DMS53 treated with DMSO at 0.1 percent for 48 hours (cell line): ENCODE results near the gene FBXW12.
A peak's percentile ranks its signal among the peaks of the same experiment; 100 is the strongest.

Experiments
- DNase-seq: peaks from one replicate; lab custom pipeline; 2025; ENCODE audit not compliant: unreplicated experiment; lab: John Stamatoyannopoulos, UW

FBXW12 gene

DNA sequence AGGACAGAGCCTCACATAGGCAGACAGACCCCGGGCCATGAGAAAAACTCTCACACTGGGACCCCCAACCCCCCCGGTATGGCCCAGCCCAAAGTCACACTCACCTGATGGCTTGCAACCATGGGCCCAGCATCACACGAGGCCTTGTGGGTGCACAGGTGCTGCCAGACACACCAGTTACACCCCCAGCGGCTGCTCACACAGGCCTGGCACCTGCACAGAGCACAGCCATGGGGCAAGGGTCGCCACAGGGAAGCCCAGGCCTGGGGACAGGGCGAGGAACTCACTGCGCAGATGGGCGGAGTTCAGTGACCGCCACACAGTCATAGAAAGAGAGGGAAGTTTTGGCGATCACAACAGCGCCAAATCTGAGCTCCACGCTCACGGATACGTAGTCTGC, 48.5 kb downstream of the FBXW12 start:
- no peak for DNase-seq

DNA sequence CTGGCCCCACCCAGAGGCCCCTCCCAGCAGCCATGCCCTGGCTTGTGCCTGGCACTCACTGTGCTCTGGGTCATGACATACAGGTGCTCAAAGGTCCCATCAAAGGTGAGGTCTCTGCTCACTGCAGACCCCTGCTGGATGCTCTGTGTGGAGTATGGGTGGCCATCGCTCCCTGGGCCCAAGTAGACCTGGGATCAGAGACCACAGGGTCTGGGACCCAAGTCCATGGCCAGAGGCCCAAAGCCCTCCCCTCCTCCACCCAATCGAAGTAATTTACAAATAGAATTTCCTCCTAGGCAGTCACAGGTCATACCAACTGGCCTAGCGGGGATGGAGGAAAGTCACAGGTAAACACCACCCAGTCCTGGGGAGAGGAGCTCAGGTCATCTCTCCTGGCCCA, 50.3 kb downstream of the FBXW12 start:
- DNase-seq, result no peak

DNA sequence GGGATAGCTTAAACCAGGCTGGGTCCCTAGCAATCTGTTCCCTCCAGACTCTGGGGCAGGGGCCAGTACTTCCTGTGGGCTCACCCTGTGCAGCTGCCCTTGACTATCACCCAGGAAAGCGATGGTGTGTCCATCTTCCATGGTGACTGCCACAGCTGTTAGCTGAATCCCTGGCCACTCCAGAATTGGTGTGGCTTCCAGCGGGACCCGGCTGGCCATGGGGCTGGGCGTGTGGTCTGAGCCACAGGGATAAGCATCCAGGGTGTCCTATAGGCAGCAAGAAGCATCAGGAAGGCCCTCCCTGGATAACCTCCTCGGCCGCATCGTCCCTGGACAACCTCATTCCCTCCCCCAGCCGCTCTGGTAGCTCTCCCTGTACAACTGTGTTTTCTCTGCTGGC, 50.7 kb downstream of the FBXW12 start:
- no peak for DNase-seq

DNA sequence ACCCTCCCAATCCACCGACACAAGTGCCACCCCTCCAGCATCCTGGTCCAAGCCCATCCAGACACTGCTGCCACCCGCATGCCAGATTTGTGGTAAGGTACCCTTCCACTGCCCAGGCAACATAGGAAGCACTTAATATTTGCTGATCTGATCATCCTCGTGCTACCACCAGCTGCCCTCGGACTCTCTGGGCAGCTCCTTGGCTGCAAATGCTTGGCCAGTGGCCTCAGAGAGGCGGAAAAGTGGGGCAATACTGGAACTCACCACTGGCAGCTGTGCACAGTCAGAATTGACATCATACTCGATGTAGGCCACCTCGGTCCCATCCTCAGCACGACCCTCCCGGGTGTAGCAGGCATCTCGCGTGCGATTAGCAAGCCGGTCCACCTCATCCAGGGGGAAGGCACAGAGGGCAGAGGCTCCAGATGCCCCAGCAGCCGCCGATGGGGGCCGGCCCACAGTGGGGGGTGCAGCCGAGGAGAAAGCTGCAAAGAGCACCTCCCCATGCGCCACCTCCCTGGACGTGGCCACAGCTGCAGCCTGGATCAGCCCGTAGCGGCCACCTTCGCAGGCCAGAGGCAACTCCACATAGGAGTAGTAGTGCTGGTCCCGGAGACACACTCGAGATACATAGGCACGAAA, 51.3 kb downstream of the FBXW12 start:
- DNase-seq, result no peak

DNA sequence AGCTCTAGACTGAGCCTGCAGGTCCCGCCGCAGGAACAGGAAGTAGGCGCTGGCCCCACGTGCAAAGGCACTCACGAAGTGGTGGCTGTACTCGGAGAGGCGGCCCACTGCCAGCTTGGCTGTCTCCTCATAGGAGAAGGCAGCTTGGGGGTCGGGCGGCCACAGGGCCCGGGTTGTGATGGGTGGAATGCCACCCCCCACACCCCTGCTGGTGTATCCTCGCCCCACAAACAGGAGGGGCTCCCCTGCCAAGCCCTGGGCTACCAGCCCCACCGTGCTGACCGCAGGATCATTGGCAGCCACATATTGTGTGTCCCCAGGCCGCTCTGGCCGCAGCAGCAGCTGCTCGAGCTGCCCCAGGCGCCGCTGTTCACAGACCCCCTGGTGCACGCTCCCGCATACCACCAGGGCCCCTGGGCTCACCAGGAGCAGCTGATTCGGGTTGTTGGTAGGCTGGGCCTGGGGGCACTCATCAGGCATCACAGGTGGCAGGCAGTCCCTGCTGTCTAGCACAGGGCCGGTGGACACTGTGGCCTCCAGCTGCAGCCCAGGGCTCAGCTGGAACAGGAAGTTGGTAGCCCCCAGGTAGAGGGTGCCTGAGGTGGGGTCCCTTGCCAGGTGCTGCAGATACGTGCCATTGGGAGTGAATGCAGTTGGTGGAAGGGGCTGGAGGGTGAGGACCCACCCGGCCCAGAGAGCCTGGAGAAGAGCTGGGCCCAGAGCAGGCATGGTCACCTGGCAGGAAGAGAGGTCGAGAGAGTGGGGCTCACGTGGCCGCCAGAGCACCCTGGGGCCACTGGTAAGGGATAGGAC, 52.1 kb downstream of the FBXW12 start:
- DNase-seq, result no peak

DNA sequence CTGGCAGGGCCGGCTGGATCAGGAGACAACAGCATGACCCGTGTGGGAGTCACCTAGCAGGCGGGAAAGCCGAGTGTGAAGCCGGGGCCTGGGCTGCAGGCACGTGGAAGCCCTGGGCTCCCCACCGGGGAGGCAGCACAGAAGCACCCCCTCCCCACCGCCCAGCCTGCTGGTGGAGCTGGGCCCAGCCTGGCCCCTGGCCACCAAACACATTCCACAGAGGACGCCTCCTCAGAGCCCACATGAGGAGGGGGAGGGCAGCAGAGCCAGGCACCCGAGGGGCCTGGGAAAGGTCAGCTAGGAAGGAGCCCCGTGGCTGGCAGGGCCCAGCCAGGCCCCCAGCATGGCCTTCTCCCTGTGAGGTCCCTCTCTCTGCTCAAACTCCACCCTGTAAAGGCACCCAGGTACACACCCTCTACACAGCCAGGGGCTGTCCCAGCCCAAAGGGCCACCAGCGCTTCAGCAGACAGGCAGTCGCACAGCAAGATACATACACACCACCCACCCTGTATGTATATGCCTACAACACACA, 53.3 kb downstream of the FBXW12 start:
- DNase-seq, result no peak

DNA sequence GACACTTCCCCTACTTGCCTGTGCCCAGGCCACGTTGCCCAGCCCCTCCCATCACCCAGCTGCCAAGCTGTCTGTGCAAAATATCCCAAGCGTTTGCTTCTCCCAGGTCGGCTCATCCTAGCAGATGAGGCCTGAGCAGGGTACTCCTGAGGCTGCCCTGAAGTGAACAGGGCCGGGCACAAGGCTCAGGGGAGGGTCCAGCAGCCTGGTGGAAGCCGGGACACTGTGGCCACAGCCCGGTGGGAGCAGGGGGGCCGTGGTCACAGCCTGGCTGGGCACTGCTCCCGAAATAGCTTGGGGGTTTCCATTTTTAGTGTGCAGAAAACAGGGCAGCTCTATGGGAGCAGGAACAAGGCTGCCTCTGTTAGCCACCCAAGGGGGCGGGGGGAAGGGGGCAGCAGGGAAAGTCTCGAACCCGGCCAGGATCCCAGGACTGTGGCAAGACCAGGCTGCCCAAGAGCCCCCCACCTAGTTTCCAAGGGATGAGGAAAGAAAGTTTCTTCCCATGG, 54.4 kb downstream of the FBXW12 start:
- no peak for DNase-seq

DNA sequence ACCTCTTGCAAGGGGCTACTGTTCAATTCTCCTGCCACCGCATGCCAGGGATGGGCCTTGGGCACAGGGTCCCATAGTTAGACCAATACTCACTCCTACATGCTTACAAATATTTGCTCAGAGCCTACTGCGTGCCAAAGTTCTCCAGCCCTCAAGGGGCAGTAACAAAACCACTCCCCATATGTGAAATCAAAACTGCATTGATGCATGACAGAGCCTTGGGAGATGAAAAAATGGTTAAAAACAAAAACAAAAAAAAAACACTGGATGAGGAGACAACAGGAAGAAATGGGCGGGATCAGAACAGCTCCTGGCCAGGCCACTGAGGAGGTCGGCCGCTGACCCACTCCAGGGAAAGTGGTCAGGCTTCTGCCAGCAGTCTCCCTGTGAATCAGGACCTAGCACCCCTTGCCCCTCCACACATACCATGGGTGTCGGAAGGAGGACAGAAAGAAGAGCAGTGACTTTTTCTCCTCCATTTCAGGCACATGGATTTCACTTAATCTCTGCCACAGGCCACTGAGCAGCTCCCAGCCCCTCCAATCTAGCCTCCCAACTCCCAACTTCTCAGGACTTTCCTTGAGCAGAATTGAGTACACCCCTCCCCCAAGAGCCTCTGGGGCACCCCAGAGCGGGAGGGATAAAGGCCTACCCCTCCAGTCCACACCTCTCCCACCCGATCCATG, 55.1 kb downstream of the FBXW12 start:
- DNase-seq, result no peak

DNA sequence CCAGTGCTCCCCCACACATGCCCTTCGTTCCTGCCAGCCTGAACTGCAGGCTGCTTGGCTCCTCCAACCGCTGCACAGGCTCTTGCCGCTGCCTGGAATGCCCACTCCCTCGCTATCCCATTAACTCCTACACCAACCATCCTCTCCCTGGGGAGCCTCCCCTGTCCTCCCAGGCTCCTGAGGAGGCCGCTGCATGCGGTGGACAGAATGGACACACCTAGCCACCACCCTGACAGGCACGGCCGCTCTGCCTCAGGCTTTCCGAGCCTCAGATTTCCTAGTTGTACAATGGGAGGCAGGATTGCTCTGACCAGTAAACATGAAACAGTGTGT, 55.6 kb downstream of the FBXW12 start:
- no peak for DNase-seq

DNA sequence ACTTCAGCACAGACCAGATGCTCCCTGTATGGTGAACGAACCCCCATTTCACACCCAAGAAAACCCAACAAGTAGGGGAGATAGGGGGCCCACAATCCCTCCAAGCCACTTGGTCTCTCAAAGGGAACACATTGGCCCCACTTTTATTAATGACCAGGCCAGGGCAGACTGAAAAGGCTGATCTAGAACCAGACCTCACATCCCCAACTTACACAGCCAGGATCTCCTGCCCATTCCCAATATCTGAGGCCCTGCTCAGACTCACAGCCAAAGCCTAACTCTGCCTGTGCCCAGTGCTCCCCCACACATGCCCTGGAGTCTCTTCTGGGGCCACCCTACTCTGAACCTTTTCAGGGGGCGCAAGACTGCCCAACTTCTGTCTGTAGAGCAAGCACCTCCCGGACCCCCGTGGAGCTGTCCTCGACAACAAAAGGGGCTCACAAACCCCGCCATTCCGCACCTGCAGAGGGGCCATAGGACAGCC, 56.1 kb downstream of the FBXW12 start:
- DNase-seq, result no peak

DNA sequence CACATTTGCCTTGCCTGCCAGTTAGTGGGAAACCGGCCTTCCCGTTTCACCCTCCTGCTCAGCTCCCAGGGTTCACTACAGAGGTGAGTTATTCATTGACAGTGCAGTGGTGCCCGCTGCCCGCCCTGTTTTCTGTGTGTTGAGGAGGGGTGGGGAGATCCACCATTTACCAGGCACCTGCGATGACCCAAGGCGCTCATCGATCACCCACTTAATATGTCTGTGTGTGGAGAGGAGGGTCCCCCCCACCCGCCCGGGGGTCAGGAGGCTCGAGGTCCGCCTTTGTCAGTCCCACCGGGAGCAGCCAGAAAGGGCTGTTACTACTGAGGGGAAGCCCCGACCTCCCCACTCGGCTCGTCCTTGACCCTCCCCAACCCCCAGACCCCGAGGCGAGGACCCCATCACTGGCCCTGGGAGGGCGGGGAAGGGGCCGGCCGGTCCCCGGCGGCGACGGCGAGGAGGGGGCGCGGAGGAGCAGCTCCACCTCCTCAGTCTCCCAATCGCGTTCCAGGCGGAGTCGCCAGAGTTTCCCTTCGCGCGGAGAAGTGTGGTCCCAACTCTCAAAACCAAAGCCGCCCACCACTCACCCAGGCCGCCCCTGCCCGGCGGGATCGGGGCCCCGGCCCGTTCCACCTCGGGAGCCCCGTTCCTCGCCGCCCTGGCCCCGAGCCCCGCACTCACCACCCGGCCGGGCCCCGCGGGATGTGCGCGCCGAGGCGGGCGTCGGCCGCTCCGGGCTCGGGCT, 56.7 kb downstream of the FBXW12 start:
- DNase-seq, result peak; percentile 7

DNA sequence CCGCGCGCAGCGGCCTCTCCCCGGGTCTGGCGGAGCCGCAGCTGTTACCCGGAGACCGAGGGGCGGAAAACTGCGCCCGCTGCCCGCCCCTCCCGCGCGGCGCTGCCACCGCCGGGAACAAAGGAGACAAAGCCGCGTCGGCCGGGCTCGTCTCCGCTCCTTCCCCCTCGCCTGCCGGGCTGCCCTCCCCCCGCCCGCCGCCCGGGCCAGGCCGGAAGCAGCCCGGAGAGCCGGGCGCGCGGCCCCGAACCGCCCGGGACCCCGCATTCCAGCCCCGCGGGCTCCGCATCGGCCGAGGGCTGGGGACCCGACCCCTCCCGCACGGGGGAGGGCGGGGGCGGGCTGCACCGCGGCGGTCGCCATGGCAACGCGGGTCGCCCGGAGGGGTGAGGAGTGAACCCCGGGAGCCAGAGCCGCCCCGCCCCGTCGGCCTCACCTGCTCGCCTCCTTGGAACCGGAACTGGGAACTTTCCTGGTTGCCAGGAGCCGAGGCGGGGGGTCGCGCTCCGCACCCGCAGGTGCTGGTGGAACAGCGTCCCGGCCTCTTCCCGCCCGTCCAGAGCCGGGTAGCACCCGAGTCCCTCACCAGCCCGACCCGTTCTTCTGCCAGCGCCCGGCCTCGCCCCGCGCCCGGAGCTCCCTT, 57.4 kb downstream of the FBXW12 start:
- DNase-seq, result peak; percentile 3

DNA sequence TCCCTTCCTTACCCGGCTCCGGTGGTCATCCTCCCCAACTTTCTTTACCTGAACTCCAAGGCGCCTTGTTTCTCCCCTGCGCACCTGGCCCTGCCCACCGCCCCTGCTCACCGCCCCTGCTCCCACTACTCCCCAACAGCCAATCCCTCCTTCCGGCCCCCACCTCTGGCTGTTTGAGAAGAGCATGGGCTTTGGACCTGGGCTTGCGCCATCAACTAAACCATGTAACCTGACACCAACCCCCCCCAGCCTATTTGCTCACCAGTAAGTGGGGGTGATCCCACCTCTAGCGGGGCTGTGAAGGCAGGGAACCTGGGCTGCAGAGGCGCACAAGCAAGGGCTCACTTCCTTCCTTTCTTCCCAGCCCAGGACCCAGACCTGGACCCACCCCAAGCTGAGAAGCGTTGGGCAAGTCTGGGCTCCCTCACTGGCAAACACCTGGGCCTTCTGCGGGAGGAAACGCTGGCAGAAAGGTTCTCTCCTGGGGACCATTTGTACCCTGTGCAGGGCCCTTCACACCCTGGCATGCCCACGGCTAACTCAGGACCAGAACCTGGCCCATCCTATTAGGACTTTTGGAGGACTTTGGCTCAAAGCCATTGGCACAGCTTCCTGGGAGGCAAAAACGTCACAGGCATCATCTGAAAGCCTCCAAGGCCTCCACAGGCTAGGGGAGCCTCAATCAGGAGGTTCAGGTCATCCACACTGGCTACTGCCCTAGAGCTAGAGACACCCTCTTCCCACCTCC, 58.1 kb downstream of the FBXW12 start, which contains the start of gene PLXNB1:
Gene PLXNB1, minus strand, starts transcription at position 127 of the 748 bp plus-strand sequence. CDS start 5,475 bp downstream, outside the sequence.
- DNase-seq, result peak; percentile 5

DNA sequence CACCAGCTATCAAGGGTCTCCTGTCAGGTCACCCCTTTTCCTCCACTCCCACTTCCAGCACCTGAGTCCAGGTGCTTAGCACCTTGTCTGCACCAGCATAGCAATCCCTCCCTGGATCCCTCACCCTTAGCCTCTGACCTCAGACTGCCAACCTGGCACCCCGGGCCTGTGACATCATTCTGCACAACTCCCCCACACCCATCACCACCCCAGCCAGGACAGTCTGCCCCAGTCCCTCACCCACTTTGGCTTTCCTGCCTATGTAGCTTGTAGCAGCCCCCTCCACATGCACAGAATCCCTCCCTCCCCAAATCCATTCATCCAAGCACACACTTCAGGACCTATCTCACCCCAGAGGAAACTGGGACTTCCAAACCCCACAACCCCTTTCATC, 58.7 kb downstream of the FBXW12 start:
- no peak for DNase-seq

DNA sequence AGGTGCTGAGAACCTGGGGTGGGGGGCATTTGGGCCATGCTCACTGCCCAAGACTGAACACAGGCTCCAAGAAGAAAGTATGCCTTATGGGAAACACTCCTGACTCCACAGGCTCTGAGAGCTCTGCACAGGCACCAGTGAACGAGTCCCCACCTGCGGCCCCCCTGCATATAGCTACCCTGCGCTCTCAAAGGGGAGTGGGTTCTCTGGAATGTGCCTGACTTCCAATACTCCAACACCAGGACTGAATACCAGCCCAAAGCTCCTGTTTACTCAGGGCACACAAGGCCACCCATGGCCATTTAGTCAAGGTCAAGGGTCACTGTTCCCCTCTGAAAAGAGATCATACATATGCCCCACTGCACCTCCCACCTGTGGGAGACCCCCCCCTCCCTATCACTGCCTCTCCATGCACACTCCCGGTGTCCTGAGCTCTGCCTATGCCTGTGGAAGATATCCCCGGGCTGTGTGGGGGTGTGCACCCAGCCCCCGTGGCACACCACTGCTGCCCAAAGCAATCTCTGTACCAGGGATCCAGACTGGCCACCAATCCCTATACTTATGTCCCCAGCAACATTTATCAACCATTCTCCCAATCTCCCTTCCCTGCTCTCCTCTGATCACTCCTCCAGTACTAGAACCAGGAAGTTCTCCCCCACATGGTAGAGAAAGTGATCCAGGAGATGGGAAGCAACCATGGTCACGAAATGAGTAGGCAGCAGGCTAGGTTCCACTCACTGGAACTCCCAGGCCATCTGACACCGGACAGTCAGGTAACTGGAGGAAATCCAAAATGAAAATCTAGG, 59.4 kb downstream of the FBXW12 start:
- no peak for DNase-seq

DNA sequence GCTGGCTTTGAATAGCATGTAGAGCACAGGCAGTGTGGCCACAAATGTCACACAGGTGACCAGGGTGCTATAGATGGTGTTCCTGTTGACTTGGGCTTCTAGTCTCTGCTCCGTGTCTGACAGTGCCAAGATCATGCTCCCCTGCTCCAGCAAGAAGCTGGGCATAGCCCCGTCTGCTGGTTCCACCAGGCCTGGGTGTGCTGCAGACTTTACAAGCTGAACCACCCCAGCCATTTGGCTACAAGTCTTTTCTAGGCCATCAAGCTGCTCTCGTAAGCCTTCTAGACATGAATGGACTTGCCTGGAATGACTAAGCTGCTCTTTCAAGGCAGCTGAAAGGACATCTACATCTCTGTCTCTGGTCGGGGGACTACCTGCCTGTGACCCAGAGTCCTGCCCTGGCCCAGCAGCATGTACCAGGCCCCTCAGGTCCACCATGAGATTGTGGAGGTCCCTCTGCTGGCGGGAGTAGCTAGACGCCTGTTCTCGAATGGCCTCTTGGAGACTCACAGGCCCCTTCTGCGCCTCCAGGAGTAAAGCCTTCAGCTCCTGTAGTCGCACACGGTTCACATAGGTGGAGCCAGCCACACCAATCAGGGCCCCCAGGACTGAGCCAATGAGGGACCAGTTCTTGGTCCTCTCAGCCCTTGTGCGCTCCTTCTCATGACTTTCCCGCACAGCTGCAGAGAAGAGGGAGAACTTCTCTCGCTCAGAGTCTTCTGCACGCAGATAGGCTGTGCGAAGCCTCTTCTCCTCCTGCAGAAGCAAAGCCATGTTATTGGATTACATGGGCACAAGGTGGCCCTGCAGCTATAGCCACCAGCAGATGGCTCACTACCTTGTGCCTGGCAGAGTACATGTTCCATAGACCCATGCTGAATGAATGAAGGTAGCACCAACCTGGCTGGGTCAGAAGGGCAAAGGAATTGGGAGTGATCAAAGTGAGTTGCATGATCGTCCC, 60.7 kb downstream of the FBXW12 start:
- DNase-seq, result no peak

DNA sequence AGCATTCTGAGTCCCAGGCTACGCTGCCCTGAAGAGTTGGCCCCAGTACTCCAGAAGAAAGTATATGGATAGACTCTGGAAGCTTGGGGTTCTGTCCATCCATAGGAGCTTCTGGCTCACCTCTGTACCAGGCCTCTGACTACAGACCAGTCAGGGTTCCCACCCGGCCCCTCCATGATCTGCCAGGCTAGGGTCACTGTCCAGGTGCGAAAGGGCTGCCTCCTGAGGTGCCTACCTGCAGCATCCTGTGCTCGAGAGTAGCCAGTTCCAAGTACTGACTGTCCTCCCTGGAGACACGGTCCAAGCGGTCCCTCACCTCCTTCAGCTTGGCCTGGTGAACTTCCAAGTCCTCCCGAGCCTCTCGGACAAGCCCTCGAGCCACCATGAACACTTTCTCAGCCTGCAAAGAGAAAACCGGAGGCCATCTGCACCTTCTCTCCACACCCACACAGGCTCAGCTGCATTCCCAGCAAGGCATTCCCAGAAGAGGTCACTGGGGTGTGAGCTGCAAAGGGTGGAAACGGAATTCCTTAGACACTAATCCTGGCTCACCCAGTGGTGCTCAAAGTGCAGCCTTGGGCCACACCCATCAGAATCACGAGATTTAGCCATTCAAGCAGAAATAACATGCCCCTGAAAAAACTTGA, 61.6 kb downstream of the FBXW12 start:
- no peak for DNase-seq
